NCI-H1436 treated with DMSO at 0.1 percent for 48 hours (cell line): Measurements from ENCODE around the gene LRRC18.

Experiments used
- DNase-seq: peaks from one replicate; lab custom pipeline; 2025; lab: John Stamatoyannopoulos, UW

The LRRC18 gene

GRCh38 chr10:48939790-48940325, at the start of gene LRRC18:
Gene LRRC18 (minus strand): TSS chr10:48939840. CDS start chr10:48914155, 25,685 bp downstream.
- no peak for DNase-seq

GRCh38 chr10:48985621-48986158, 46.0 kb upstream of the LRRC18 start:
- DNase-seq, result no peak

- DNase-seq, result no peak
Measured at GRCh38 chr10:48983648-48984351, 44.2 kb upstream of the LRRC18 start.

GRCh38 chr10:48982584-48982983, 42.9 kb upstream of the LRRC18 start:
- DNase-seq, result no peak

- DNase-seq, result no peak
Measured at GRCh38 chr10:48981310-48981907, 41.8 kb upstream of the LRRC18 start.

GRCh38 chr10:48978318-48978717, 38.7 kb upstream of the LRRC18 start:
- no peak for DNase-seq

- DNase-seq, result no peak
Measured at GRCh38 chr10:48976196-48976595, 36.6 kb upstream of the LRRC18 start.

GRCh38 chr10:48974510-48975156, 35.0 kb upstream of the LRRC18 start:
- DNase-seq, result no peak

GRCh38 chr10:48973065-48973464, 33.4 kb upstream of the LRRC18 start:
- DNase-seq, result no peak

GRCh38 chr10:48970654-48971053, 31.0 kb upstream of the LRRC18 start:
- no peak for DNase-seq

GRCh38 chr10:48970046-48970445, 30.4 kb upstream of the LRRC18 start:
- no peak for DNase-seq

- no peak for DNase-seq
Measured at GRCh38 chr10:48968036-48968435, 28.4 kb upstream of the LRRC18 start.

- DNase-seq, result no peak
Measured at GRCh38 chr10:48965460-48965859, 25.8 kb upstream of the LRRC18 start.

- DNase-seq, result no peak
Measured at GRCh38 chr10:48964038-48964437, 24.4 kb upstream of the LRRC18 start.

- no peak for DNase-seq
Measured at GRCh38 chr10:48958598-48959190, 19.1 kb upstream of the LRRC18 start.

- DNase-seq, result no peak
Measured at GRCh38 chr10:48957361-48958151, 17.9 kb upstream of the LRRC18 start.

GRCh38 chr10:48951707-48952106, 12.1 kb upstream of the LRRC18 start:
- DNase-seq, result no peak

- DNase-seq, result no peak
Measured at GRCh38 chr10:48948470-48949037, 8.9 kb upstream of the LRRC18 start.

- no peak for DNase-seq
Measured at GRCh38 chr10:48947690-48948469, 8.2 kb upstream of the LRRC18 start.

- DNase-seq, result no peak
Measured at GRCh38 chr10:48946891-48947500, 7.4 kb upstream of the LRRC18 start.
